HG03342 (cell line): ENCODE data around the gene SATL1.
"Not testable (repeated sequence)": the region's sequence is repeated elsewhere in the genome, so short reads cannot be mapped to it uniquely, and the experiment has no call there.

ENCODE experiments used
- ATAC-seq: cut with Tn5 transposase; IDR thresholded peaks from one replicate; pipeline ENCODE4 v1.9.1; 2021; ENCODE audit warnings: mild to moderate bottlenecking, moderate library complexity; ENCODE audit not compliant: unreplicated experiment

Gene SATL1

GRCh38 chrX:85112293-85112692 is 131.3 kb downstream of the SATL1 start:
- ATAC-seq, result no peak

- ATAC-seq, result no peak
Measured at GRCh38 chrX:85111347-85111746, 132.2 kb downstream of the SATL1 start.

GRCh38 chrX:85109235-85109634 is 134.3 kb downstream of the SATL1 start:
- peak; percentile 72 for ATAC-seq

GRCh38 chrX:85108165-85108564 is 135.4 kb downstream of the SATL1 start:
- ATAC-seq, result no peak

GRCh38 chrX:85107407-85107806 is 136.2 kb downstream of the SATL1 start:
- ATAC-seq, result no peak

- no peak for ATAC-seq
Measured at GRCh38 chrX:85089321-85089840, 154.2 kb downstream of the SATL1 start.

GRCh38 chrX:85084770-85085393 is 158.7 kb downstream of the SATL1 start:
- ATAC-seq, result peak; percentile 94

- ATAC-seq, result not testable (repeated sequence)
Measured at GRCh38 chrX:85077247-85077646, 166.3 kb downstream of the SATL1 start.

GRCh38 chrX:85065512-85066198 is 177.9 kb downstream of the SATL1 start:
- no peak for ATAC-seq

- ATAC-seq, result no peak
Measured at GRCh38 chrX:85052636-85053343, 190.8 kb downstream of the SATL1 start.

GRCh38 chrX:85052205-85052604 is 191.4 kb downstream of the SATL1 start:
- no peak for ATAC-seq

GRCh38 chrX:85051627-85052026 is 192.0 kb downstream of the SATL1 start:
- no peak for ATAC-seq
